K562 (cell line): ENCODE data around the gene RPH3AL. TPM values are rescaled to one million over a fixed set of nuclear protein-coding genes. Genes with fewer than 3 reads are reported as not detected.

ENCODE experiments used
- ATAC-seq: fragments of 200-7000 bp; cut with Tn5 transposase; 3 replicates; pipeline ENCODE4 v1.9.1; 2020; ENCODE audit warnings: moderate library complexity
- BruUV-seq: library from RNA; stranded (reverse); fragments of 400-500 nt; replicated peaks from 2 replicates; lab custom pipeline; 2021; lab: Mats Ljungman, UMichigan
- CTCF ChIA-PET: fragments of 300-600 bp; formaldehyde crosslinking; extraction: SDS; loops from one replicate; lab custom pipeline; 2021; ENCODE audit warnings: low intra/inter-chr PET ratio; lab: Yijun Ruan, JAX
- POLR2A ChIA-PET: fragments of 300-600, 350-650 bp; sonication (Branson Sonifier 250); formaldehyde crosslinking; extraction: SDS; loops from one replicate; lab custom pipeline; 2021; ENCODE audit warnings: antibody characterized with exemption, inconsistent platforms; lab: Yijun Ruan, JAX
- DNase-seq, 4 experiments: peaks; one replicate each; pipeline versions ENCODE4 v3.0.0 to v3.0.0-alpha.2; 2011 to 2018; ENCODE audit warnings: low spot score in 3 of 4, mixed read lengths in 3 of 4; ENCODE audit errors: extremely low read depth in 1 of 4
- FAIRE-seq: peaks from 2 replicates; lab custom pipeline; 2011; peaks lifted over from hg19 to GRCh38; lab: Jason Lieb, UNC
- H2AFZ ChIP-seq: 2 replicates; pipeline ENCODE4 v1.6.0; 2011; ENCODE audit warnings: low read depth, low read length, control low read depth, inconsistent platforms
- H3K27ac ChIP-seq: fragments of 200-600 bp; 3 replicates; pipeline ENCODE4 v1.8.0; 2011; ENCODE audit warnings: low read depth, mild to moderate bottlenecking, control low read depth, inconsistent platforms, low read length, moderate library complexity, mixed read lengths; ENCODE audit errors: extremely low read depth
- H3K27me3 ChIP-seq, 2 experiments: fragments of 300-600 bp in 1 of 2; 2 replicates in 1 of 2; 3 replicates in 1 of 2; pipeline versions ENCODE4 v1.6.0 to v1.8.0; 2011; ENCODE audit warnings: inconsistent platforms in 2 of 2, low read length in 2 of 2, mild to moderate bottlenecking in 1 of 2, mixed read lengths in 1 of 2, moderate library complexity in 1 of 2; ENCODE audit not compliant: control insufficient read depth in 2 of 2, insufficient read depth in 2 of 2
- H3K36me3 ChIP-seq: fragments of 300-600 bp; 3 replicates; pipeline ENCODE4 v1.8.0; 2011; ENCODE audit warnings: mild to moderate bottlenecking, low read length, inconsistent platforms; ENCODE audit not compliant: control insufficient read depth, insufficient read depth
- H3K4me1 ChIP-seq, 2 experiments: fragments of 200-600 bp in 1 of 2; replicated peaks in 1 of 2; 2 replicates in 1 of 2; 3 replicates in 1 of 2; pipeline versions ENCODE4 v1.5.1 to v1.8.0; 2011; ENCODE audit warnings: inconsistent platforms in 2 of 2, low read length in 2 of 2, mild to moderate bottlenecking in 1 of 2, mixed read lengths in 1 of 2, moderate library complexity in 1 of 2; ENCODE audit not compliant: control insufficient read depth in 2 of 2, insufficient read depth in 2 of 2
- H3K4me2 ChIP-seq: 2 replicates; pipeline ENCODE4 v1.6.1; 2011; ENCODE audit warnings: low read length, control low read depth, inconsistent platforms, mixed read lengths; ENCODE audit not compliant: insufficient read depth
- H3K4me3 ChIP-seq: fragments of 200-600 bp; sonication (generic), shearing (Covaris generic); 2 replicates; pipeline ENCODE4 v1.5.1; 2016; ENCODE audit warnings: control low read depth, inconsistent platforms
- H3K79me2 ChIP-seq: fragments of 200-600 bp; 3 replicates; pipeline ENCODE4 v1.8.0; 2011; ENCODE audit warnings: low read length, inconsistent platforms; ENCODE audit not compliant: control insufficient read depth, insufficient read depth
- H3K9ac ChIP-seq, 2 experiments: 2 replicates each; pipeline versions ENCODE4 v1.6.0 to v1.6.1; 2011; ENCODE audit warnings: low read depth in 2 of 2, low read length in 2 of 2, control low read depth in 1 of 2, inconsistent platforms in 1 of 2, mild to moderate bottlenecking in 1 of 2, mixed read lengths in 1 of 2; ENCODE audit not compliant: insufficient read depth in 1 of 2
- H3K9me1 ChIP-seq: one replicate; pipeline ENCODE4 v1.6.0; 2011; ENCODE audit warnings: inconsistent platforms, mild to moderate bottlenecking, low read length, moderate library complexity; ENCODE audit not compliant: control insufficient read depth, insufficient read depth
- H3K9me3 ChIP-seq: replicated peaks from 2 replicates; pipeline ENCODE4 v1.5.1; 2011; ENCODE audit warnings: low read depth, low read length, inconsistent platforms; ENCODE audit not compliant: control insufficient read depth, insufficient read depth
- H4K20me1 ChIP-seq: replicated peaks from 2 replicates; pipeline ENCODE4 v1.6.1; 2011; ENCODE audit warnings: low read length, inconsistent platforms, mixed read lengths; ENCODE audit not compliant: control insufficient read depth, insufficient read depth
- ATF3 ChIP-seq, 2 experiments: fragments of 450-650 bp in 1 of 2; sonication (generic) in 1 of 2; formaldehyde crosslinking in 1 of 2; IDR thresholded peaks in 1 of 2; conservative IDR thresholded peaks in 1 of 2; 2 replicates each; pipeline versions ENCODE4 v1.6.1 to v1.8.1; 2016 to 2023; ENCODE audit warnings: mild to moderate bottlenecking in 2 of 2, moderate library complexity in 2 of 2, inconsistent platforms in 1 of 2, missing genetic modification reagents in 1 of 2
- ATF7 ChIP-seq: fragments of 450-650 bp; IDR thresholded peaks from 2 replicates; pipeline ENCODE4 v1.7.1; 2014; ENCODE audit warnings: mild to moderate bottlenecking, moderate library complexity
- CBFA2T3 ChIP-seq: fragments of 450-650 bp; IDR thresholded peaks from 2 replicates; pipeline ENCODE4 v1.6.1; 2017
- CCNT2 ChIP-seq: IDR thresholded peaks from 2 replicates; pipeline ENCODE4 v1.6.1; 2011; ENCODE audit warnings: borderline replicate concordance, low read depth, mild to moderate bottlenecking, moderate library complexity, mixed read lengths, low read length; ENCODE audit not compliant: insufficient read length; ENCODE audit errors: extremely low read depth
- CTBP1 ChIP-seq: fragments of 450-650 bp; IDR thresholded peaks from 2 replicates; pipeline ENCODE4 v1.6.1; 2016; ENCODE audit warnings: borderline replicate concordance
- FOXP1 ChIP-seq: sonication (generic); formaldehyde crosslinking; IDR thresholded peaks from 2 replicates; pipeline ENCODE4 v1.8.0; 2022; ENCODE audit warnings: mild to moderate bottlenecking, missing genetic modification reagents
- GATA2 ChIP-seq: sonication (generic); formaldehyde crosslinking; IDR thresholded peaks from 2 replicates; pipeline ENCODE4 v1.4.0; 2020; ENCODE audit warnings: mild to moderate bottlenecking, missing genetic modification reagents
- NBN ChIP-seq: fragments of 450-650 bp; IDR thresholded peaks from 2 replicates; pipeline ENCODE4 v1.6.1; 2016; ENCODE audit warnings: low read depth, mild to moderate bottlenecking
- PHB ChIP-seq: fragments of 250-450 bp; sonication (Bioruptor Pico); IDR thresholded peaks from 2 replicates; pipeline ENCODE4 v1.5.0; 2021
- SAP30 ChIP-seq: fragments of 200-600 bp; sonication (generic); IDR thresholded peaks from 2 replicates; pipeline ENCODE4 v1.6.1; 2012; ENCODE audit warnings: borderline replicate concordance, low read depth, mild to moderate bottlenecking, moderate library complexity, low read length, control low read depth, inconsistent platforms; ENCODE audit not compliant: insufficient read depth, poor library complexity, severe bottlenecking
- SMARCA4 ChIP-seq: fragments of 450-650 bp; IDR thresholded peaks from 2 replicates; pipeline ENCODE4 v1.6.1; 2016
- SREBF2 ChIP-seq: sonication (generic); formaldehyde crosslinking; IDR thresholded peaks from 2 replicates; pipeline ENCODE4 v1.4.0; 2020; ENCODE audit warnings: mild to moderate bottlenecking, missing genetic modification reagents
- TAF7 ChIP-seq: fragments of 450-650 bp; IDR thresholded peaks from 2 replicates; pipeline ENCODE4 v1.6.1; 2016; ENCODE audit warnings: missing genetic modification characterization, missing compliant biosample characterization
- TFAM ChIP-seq: fragments of 250-450 bp; sonication (Bioruptor Pico); conservative IDR thresholded peaks from 2 replicates; pipeline ENCODE4 v1.5.0; 2021; ENCODE audit warnings: mild to moderate bottlenecking, moderate library complexity
- U2AF1 ChIP-seq: fragments of 200-400 bp; formaldehyde crosslinking; optimal IDR thresholded peaks from 2 replicates; pipeline ENCODE3; 2017; ENCODE audit warnings: mild to moderate bottlenecking, low read depth, low read length, moderate library complexity
- ZNF217 ChIP-seq: sonication (generic); formaldehyde crosslinking; IDR thresholded peaks from 2 replicates; pipeline ENCODE4 v1.8.0; 2022; ENCODE audit warnings: mild to moderate bottlenecking, missing genetic modification reagents
- ZNF354B ChIP-seq: fragments of 250-450 bp; sonication (Bioruptor Pico); IDR thresholded peaks from 2 replicates; pipeline ENCODE4 v1.4.0; 2020
- ZNF444 ChIP-seq: fragments of 250-450 bp; sonication (Bioruptor Pico); IDR thresholded peaks from 2 replicates; pipeline ENCODE4 v1.4.0; 2020; ENCODE audit warnings: mild to moderate bottlenecking, moderate library complexity
- WGBS: fragments of 100-300 bp; shearing (Covaris generic); methylation state at CpG from one replicate; pipeline ENCODE4 v1.1.6; 2016; ENCODE audit warnings: low coverage, mixed read lengths; ENCODE audit not compliant: insufficient coverage; ENCODE audit errors: missing lambda C conversion rate; 5-methylcytosine and 5-hydroxymethylcytosine counted together
- in situ Hi-C: fragments of 300-500 bp; cut with MboI; formaldehyde crosslinking; loops from 4 replicates; pipeline ENCODE4 v1.15.0; 2018; ENCODE audit warnings: inconsistent platforms, mixed read lengths
- intact Hi-C: fragments of 100-400 bp; cut with micrococcal nuclease; formaldehyde crosslinking; loops from 2 replicates; pipeline ENCODE4 v1.14.2; 2022
- polyA plus RNA-seq, 8 experiments: library from polyadenylated mRNA; depleted of rRNA in 4 of 8; stranded (reverse) in 5 of 8; unstranded in 3 of 8; fragments of >200 nt; fragmentation: Nextera tagmentation in 2 of 8; fragmentation: Illumina TruSeq in 1 of 8; extraction: Ambion mirVana in 2 of 8; extraction: Trizol in 1 of 8; gene quantifications; 2 replicates each; pipeline versions ENCODE4 v1.2.1 to v1.2.3, GENCODE V29; 2011 to 2014; ENCODE audit warnings: inconsistent platforms in 1 of 8, missing spikeins in 1 of 8
- total RNA-seq, 7 experiments: library from RNA; depleted of rRNA in 6 of 7; stranded (reverse); fragments of >200 nt in 6 of 7; fragmentation: Illumina TruSeq in 2 of 7; extraction: Trizol in 2 of 7; gene quantifications; 2 replicates each; pipeline versions ENCODE4 v1.2.1 to v1.2.3, GENCODE V29; 2011 to 2021; ENCODE audit warnings: low replicate concordance in 1 of 7
- TF ChIP-seq, protein P1 (sequence below): sonication (generic); formaldehyde crosslinking; IDR thresholded peaks from 2 replicates; pipeline ENCODE4 v1.9.0; 2022; ENCODE audit warnings: mild to moderate bottlenecking, missing genetic modification reagents

The RPH3AL gene
- total and polyA plus RNA-seq, 9 of the 15 experiments (the other 6 are each of a cell fraction or from before 2014, with no cell fraction given) = 0.18 to 1.7 (median 0.39) TPM

- no peaks in the 10 kb centered on the region for H3K9me3 ChIP-seq
- no peak overlapping the region for H3K4me3 ChIP-seq
- H3K4me1 ChIP-seq = peaks cover 0 to 4% of the 10 kb centered on the region in 2 experiments; a peak in 2 of 5 replicates
- H2AFZ ChIP-seq = no peak overlapping the region
- POLR2A ChIA-PET = no interaction called here
- no peak for DNase-seq
- intact Hi-C loops = no loop called here
- peaks cover 24 to 72% of the 10 kb centered on the region in 2 experiments for H3K27me3 ChIP-seq
- in situ Hi-C loops = no loop called here
- H3K79me2 ChIP-seq = no peaks in the 10 kb centered on the region
- H3K9ac ChIP-seq = no peak overlapping the region
- WGBS = 4% methylated on average over 27 of the region's 28 CpGs
- CTCF ChIA-PET = no interaction called here
- no peak for TF ChIP-seq SAP30
- TF ChIP-seq ZNF444 (CRISPR knock-in tag) = no peak
- TF ChIP-seq FOXP1 (CRISPR knock-in tag) = no peak
- no peak for TF ChIP-seq SREBF2 (CRISPR knock-in tag)
- TF ChIP-seq, protein P1, sequence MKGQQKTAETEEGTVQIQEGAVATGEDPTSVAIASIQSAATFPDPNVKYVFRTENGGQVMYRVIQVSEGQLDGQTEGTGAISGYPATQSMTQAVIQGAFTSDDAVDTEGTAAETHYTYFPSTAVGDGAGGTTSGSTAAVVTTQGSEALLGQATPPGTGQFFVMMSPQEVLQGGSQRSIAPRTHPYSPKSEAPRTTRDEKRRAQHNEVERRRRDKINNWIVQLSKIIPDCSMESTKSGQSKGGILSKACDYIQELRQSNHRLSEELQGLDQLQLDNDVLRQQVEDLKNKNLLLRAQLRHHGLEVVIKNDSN = no peak
- no peak for TF ChIP-seq NBN
- no peak for TF ChIP-seq TFAM
- no peak for TF ChIP-seq CTBP1
- no peak for TF ChIP-seq ATF7
- no peak for TF ChIP-seq U2AF1
- TF ChIP-seq ZNF354B (CRISPR knock-in tag) = no peak
- no peak for TF ChIP-seq SMARCA4
- no peak for TF ChIP-seq ATF3 (IDR thresholded peaks at IDR 0.05)
- no peak for TF ChIP-seq ATF3 (CRISPR knock-in tag; conservative IDR thresholded peaks at IDR 0.05)
- no peak for TF ChIP-seq ZNF217 (CRISPR knock-in tag)
- no peak for TF ChIP-seq PHB (CRISPR knock-in tag)
- no peak for TF ChIP-seq CCNT2
- TF ChIP-seq CBFA2T3 = no peak
- no peak for TF ChIP-seq GATA2 (CRISPR knock-in tag)
- no peak for TF ChIP-seq TAF7 (tag)
- H3K27ac ChIP-seq = no peak overlapping the region
- no peak for ATAC-seq
- H3K36me3 ChIP-seq = no peaks in the 10 kb centered on the region
- no peak overlapping the region for H3K4me2 ChIP-seq
- no peak for FAIRE-seq
- H4K20me1 ChIP-seq = no peaks in the 10 kb centered on the region; the same call in 1 of the 2 replicates
- H3K9me1 ChIP-seq = no peaks in the 10 kb centered on the region
- BruUV-seq = no TSS peak
Measured at GRCh38 chr17:334974-335481, 17.6 kb downstream of the RPH3AL start.
